K562 (cell line): ENCODE results near the gene EMC1. TPM values are rescaled to one million over a fixed set of nuclear protein-coding genes. Genes with fewer than 3 reads are reported as not detected.

Source experiments
- HCFC1 ChIP-seq: IDR thresholded peaks from 2 replicates; pipeline ENCODE4 v1.6.1; 2012; ENCODE audit warnings: low read depth, low read length, improper control_type of control experiment
- HEY1 ChIP-seq: fragments of 250-450 bp; sonication (Bioruptor Pico); IDR thresholded peaks from 2 replicates; pipeline ENCODE4 v1.5.0; 2020; ENCODE audit warnings: mild to moderate bottlenecking, moderate library complexity, borderline replicate concordance
- JUND ChIP-seq, 2 experiments: IDR thresholded peaks; 2 replicates in 1 of 2; 3 replicates in 1 of 2; pipeline ENCODE4 v1.6.1; 2011; ENCODE audit warnings: borderline replicate concordance in 2 of 2, low read depth in 2 of 2, low read length in 2 of 2, improper control_type of control experiment in 1 of 2, missing biosample characterization in 1 of 2, missing genetic modification characterization in 1 of 2, missing genetic modification reagents in 1 of 2
- KLF10 ChIP-seq: fragments of 250-450 bp; sonication (Bioruptor Pico); IDR thresholded peaks from 2 replicates; pipeline ENCODE4 v1.6.1; 2021; ENCODE audit warnings: matching md5 sums
- MEF2D ChIP-seq: conservative IDR thresholded peaks from 2 replicates; pipeline ENCODE4 v1.6.1; 2016; ENCODE audit warnings: low read depth, missing genetic modification characterization, missing compliant biosample characterization
- NR2C2 ChIP-seq, 2 experiments: fragments of 200-800 bp in 1 of 2; sonication (Bioruptor generic) in 1 of 2; sonication (generic) in 1 of 2; formaldehyde crosslinking in 1 of 2; IDR thresholded peaks; 2 replicates each; pipeline versions ENCODE4 v1.6.1 to v1.8.0; 2016 to 2022; ENCODE audit warnings: mild to moderate bottlenecking in 1 of 2, missing compliant biosample characterization in 1 of 2, missing genetic modification characterization in 1 of 2, missing genetic modification reagents in 1 of 2
- PHB ChIP-seq: fragments of 250-450 bp; sonication (Bioruptor Pico); IDR thresholded peaks from 2 replicates; pipeline ENCODE4 v1.5.0; 2021
- POLR2AphosphoS2 ChIP-seq: IDR thresholded peaks from 2 replicates; pipeline ENCODE4 v1.6.1; 2012; ENCODE audit warnings: low read length, improper control_type of control experiment
- PREB ChIP-seq: sonication (generic); formaldehyde crosslinking; IDR thresholded peaks from 2 replicates; pipeline ENCODE4 v1.8.1; 2023; ENCODE audit warnings: mild to moderate bottlenecking, missing genetic modification reagents
- RAD51 ChIP-seq: fragments of 450-650 bp; IDR thresholded peaks from 2 replicates; pipeline ENCODE4 v1.7.1; 2016; ENCODE audit warnings: low read depth, mild to moderate bottlenecking, borderline replicate concordance
- TAF1 ChIP-seq: IDR thresholded peaks from 2 replicates; pipeline ENCODE4 v1.6.1; 2011; ENCODE audit warnings: mild to moderate bottlenecking, low read length, moderate library complexity; ENCODE audit not compliant: insufficient read depth, control insufficient read depth, severe bottlenecking; ENCODE audit errors: extremely low read depth
- ZHX1 ChIP-seq: fragments of 150-350 bp; conservative IDR thresholded peaks from 2 replicates; pipeline ENCODE4 v1.6.1; 2014; ENCODE audit warnings: low read length
- ZKSCAN3 ChIP-seq: fragments of 250-450 bp; sonication (Bioruptor Pico); IDR thresholded peaks from 2 replicates; pipeline ENCODE4 v1.4.0; 2020
- ZNF639 ChIP-seq, 2 experiments: fragments of 200-800 bp in 1 of 2; sonication (Bioruptor generic) in 1 of 2; sonication (generic) in 1 of 2; formaldehyde crosslinking in 1 of 2; IDR thresholded peaks in 1 of 2; conservative IDR thresholded peaks in 1 of 2; 2 replicates each; pipeline versions ENCODE4 v1.5.0 to v1.6.1; 2016 to 2020; ENCODE audit warnings: missing compliant biosample characterization in 1 of 2, missing genetic modification characterization in 1 of 2, missing genetic modification reagents in 1 of 2
- ZNF707 ChIP-seq: fragments of 250-450 bp; sonication (Bioruptor Pico); conservative IDR thresholded peaks from 2 replicates; pipeline ENCODE4 v1.8.0; 2022; ENCODE audit warnings: inconsistent platforms, mild to moderate bottlenecking, moderate library complexity
- polyA plus RNA-seq, 8 experiments: library from polyadenylated mRNA; depleted of rRNA in 4 of 8; stranded (reverse) in 5 of 8; unstranded in 3 of 8; fragments of >200 nt; fragmentation: Nextera tagmentation in 2 of 8; fragmentation: Illumina TruSeq in 1 of 8; extraction: Ambion mirVana in 2 of 8; extraction: Trizol in 1 of 8; gene quantifications; 2 replicates each; pipeline versions ENCODE4 v1.2.1 to v1.2.3, GENCODE V29; 2011 to 2014; ENCODE audit warnings: inconsistent platforms in 1 of 8, missing spikeins in 1 of 8
- total RNA-seq, 7 experiments: library from RNA; depleted of rRNA in 6 of 7; stranded (reverse); fragments of >200 nt in 6 of 7; fragmentation: Illumina TruSeq in 2 of 7; extraction: Trizol in 2 of 7; gene quantifications; 2 replicates each; pipeline versions ENCODE4 v1.2.1 to v1.2.3, GENCODE V29; 2011 to 2021; ENCODE audit warnings: low replicate concordance in 1 of 7
- TF ChIP-seq, protein P1 (sequence below), 2 experiments: fragments of 450-650 bp in 1 of 2; sonication (generic) in 1 of 2; formaldehyde crosslinking; conservative IDR thresholded peaks; 2 replicates each; pipeline versions ENCODE4 v1.4.0 to v1.8.1; 2020 to 2022; ENCODE audit warnings: mild to moderate bottlenecking in 1 of 2, missing genetic modification reagents in 1 of 2
- TF ChIP-seq, protein P2 (sequence below): sonication (generic); formaldehyde crosslinking; IDR thresholded peaks from 2 replicates; pipeline ENCODE4 v1.8.1; 2023; ENCODE audit warnings: mild to moderate bottlenecking, missing genetic modification reagents

Gene EMC1
- total and polyA plus RNA-seq, 9 of the 15 experiments (the other 6 are each of a cell fraction or from before 2014, with no cell fraction given): 17.8 to 88.2 (median 37.4) TPM

DNA sequence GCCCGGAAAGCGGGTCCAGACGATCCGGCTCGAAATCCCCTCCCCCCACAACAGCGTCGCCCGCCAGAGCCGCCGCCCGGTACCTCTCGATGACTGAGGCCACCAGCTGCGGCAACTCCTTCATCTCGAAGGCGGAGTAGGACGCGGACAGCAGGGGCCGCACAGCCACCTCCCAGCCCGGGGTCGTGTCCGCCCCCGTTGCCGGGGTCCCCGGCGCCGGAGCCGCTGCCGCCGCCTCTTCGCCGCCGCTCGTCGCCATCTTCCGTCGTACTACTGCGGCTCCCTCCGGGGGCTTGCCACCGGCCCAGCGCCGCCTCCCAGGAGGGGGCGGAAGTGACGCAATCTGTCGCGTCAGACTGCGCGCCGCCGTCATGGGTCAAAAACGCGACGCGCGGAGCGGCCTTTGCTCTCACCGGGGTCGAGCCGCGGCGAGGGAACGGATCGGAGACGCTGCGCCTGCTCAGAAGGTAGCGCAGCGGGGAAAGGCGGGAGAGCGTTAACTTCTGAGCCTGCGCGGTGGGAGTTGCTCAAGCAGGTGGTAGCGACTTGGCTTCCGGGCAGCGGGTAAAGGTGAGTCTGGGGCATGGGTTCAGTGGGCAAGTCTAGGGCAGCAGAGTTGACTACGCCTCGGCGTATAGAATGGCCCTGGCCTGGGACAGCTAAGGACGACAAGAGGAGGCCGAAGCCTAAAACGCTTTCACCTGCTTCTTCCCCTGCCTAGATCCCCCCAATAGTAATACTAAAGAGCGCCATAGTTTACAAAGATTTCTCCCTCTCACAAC, 41.1 kb downstream of the EMC1 start, which contains the start of gene UBR4 (continued):
- peak; percentile 98 for TF ChIP-seq NR2C2 (CRISPR knock-in tag; IDR thresholded peaks at IDR 0.05)
- TF ChIP-seq NR2C2 (tag; IDR thresholded peaks at IDR 0.05): peak; percentile 99
- no peak for TF ChIP-seq PHB (CRISPR knock-in tag)
- TF ChIP-seq ZNF639 (CRISPR knock-in tag; conservative IDR thresholded peaks at IDR 0.05 in 1 of 2, IDR thresholded peaks at IDR 0.05 in 1 of 2): peak in 1 of 2 experiments; percentile 99; a peak in 2 of 4 replicates
- TF ChIP-seq JUND (IDR thresholded peaks at IDR 0.05; ENCODE audit: borderline replicate concordance, low read depth, low read length): peak; percentile 96
- TF ChIP-seq JUND (tag; IDR thresholded peaks at IDR 0.05; ENCODE audit: borderline replicate concordance, low read depth, low read length): peak; percentile 91; the same call in 2 of the 3 replicates
- no peak for TF ChIP-seq POLR2AphosphoS2
- no peak for TF ChIP-seq ZKSCAN3 (CRISPR knock-in tag)
- TF ChIP-seq HEY1 (CRISPR knock-in tag): no peak
- no peak for TF ChIP-seq KLF10 (CRISPR knock-in tag)
- TF ChIP-seq, protein P1, sequence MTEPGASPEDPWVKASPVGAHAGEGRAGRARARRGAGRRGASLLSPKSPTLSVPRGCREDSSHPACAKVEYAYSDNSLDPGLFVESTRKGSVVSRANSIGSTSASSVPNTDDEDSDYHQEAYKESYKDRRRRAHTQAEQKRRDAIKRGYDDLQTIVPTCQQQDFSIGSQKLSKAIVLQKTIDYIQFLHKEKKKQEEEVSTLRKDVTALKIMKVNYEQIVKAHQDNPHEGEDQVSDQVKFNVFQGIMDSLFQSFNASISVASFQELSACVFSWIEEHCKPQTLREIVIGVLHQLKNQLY (CRISPR knock-in tag; conservative IDR thresholded peaks at IDR 0.05): no peak
- peak; percentile 46; the same call in 1 of the 2 replicates for TF ChIP-seq MEF2D (tag)
- no peak for TF ChIP-seq PREB (CRISPR knock-in tag)
- TF ChIP-seq TAF1: peak; percentile 97
- TF ChIP-seq HCFC1: peak; percentile 95
- TF ChIP-seq RAD51: no peak
- TF ChIP-seq ZNF707 (CRISPR knock-in tag): no peak
- peak; percentile 45; the same call in 1 of the 2 replicates for TF ChIP-seq ZHX1
- TF ChIP-seq, protein P2, sequence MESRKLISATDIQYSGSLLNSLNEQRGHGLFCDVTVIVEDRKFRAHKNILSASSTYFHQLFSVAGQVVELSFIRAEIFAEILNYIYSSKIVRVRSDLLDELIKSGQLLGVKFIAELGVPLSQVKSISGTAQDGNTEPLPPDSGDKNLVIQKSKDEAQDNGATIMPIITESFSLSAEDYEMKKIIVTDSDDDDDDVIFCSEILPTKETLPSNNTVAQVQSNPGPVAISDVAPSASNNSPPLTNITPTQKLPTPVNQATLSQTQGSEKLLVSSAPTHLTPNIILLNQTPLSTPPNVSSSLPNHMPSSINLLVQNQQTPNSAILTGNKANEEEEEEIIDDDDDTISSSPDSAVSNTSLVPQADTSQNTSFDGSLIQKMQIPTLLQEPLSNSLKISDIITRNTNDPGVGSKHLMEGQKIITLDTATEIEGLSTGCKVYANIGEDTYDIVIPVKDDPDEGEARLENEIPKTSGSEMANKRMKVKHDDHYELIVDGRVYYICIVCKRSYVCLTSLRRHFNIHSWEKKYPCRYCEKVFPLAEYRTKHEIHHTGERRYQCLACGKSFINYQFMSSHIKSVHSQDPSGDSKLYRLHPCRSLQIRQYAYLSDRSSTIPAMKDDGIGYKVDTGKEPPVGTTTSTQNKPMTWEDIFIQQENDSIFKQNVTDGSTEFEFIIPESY (CRISPR knock-in tag): peak; percentile 85
